Activated T-cell treated with anti-CD3 and anti-CD28 coated beads for 4 hours (primary cell): ENCODE measurements around the gene DNAH2.
A peak's percentile ranks its signal among the peaks of the same experiment; 100 is the strongest.

ENCODE experiments used
- DNase-seq: peaks from one replicate; pipeline ENCODE4 v3.0.0-alpha.2; 2020

The DNAH2 gene

GRCh38 chr17:7716901-7717755 lies at the start of gene DNAH2:
TSS of gene DNAH2 (plus strand) at chr17:7717744. CDS start at chr17:7719735, 1,991 bp downstream.
- DNase-seq: no peak

GRCh38 chr17:7668482-7668881 lies 49.1 kb upstream of the DNAH2 start:
- DNase-seq: no peak

GRCh38 chr17:7673239-7673638 lies 44.3 kb upstream of the DNAH2 start:
- no peak for DNase-seq

- no peak for DNase-seq
Measured at GRCh38 chr17:7674934-7675333, 42.6 kb upstream of the DNAH2 start.

- DNase-seq: no peak
Measured at GRCh38 chr17:7676533-7676932, 41.0 kb upstream of the DNAH2 start.

- DNase-seq: no peak
Measured at GRCh38 chr17:7677388-7678067, 40.0 kb upstream of the DNAH2 start.

GRCh38 chr17:7684851-7685532 lies 32.6 kb upstream of the DNAH2 start:
- no peak for DNase-seq

GRCh38 chr17:7685533-7686221 lies 31.9 kb upstream of the DNAH2 start:
- DNase-seq: peak; percentile 72

GRCh38 chr17:7686222-7687071 lies 31.1 kb upstream of the DNAH2 start:
- peak; percentile 68 for DNase-seq

GRCh38 chr17:7687072-7687907 lies 30.3 kb upstream of the DNAH2 start, which contains the start of gene TP53:
TSS of gene TP53 (minus strand) at chr17:7687490. CDS start at chr17:7676594, 10,896 bp downstream.
- peak; percentile 82 for DNase-seq

GRCh38 chr17:7687908-7688807 lies 29.4 kb upstream of the DNAH2 start, which contains the start of gene WRAP53:
TSS of gene WRAP53 (plus strand) at chr17:7688477. CDS start at chr17:7688649, 172 bp downstream.
- peak; percentile 97 for DNase-seq

- DNase-seq: no peak
Measured at GRCh38 chr17:7688808-7689316, 28.7 kb upstream of the DNAH2 start.

- DNase-seq: no peak
Measured at GRCh38 chr17:7695586-7695985, 22.0 kb upstream of the DNAH2 start.

- no peak for DNase-seq
Measured at GRCh38 chr17:7697828-7698588, 19.5 kb upstream of the DNAH2 start.

- DNase-seq: no peak
Measured at GRCh38 chr17:7700510-7700909, 17.0 kb upstream of the DNAH2 start.

- DNase-seq: no peak
Measured at GRCh38 chr17:7701681-7702080, 15.9 kb upstream of the DNAH2 start.

- no peak for DNase-seq
Measured at GRCh38 chr17:7702776-7703175, 14.8 kb upstream of the DNAH2 start.

- no peak for DNase-seq
Measured at GRCh38 chr17:7703584-7704479, 13.7 kb upstream of the DNAH2 start.
